Kidney glomerular epithelial cell (primary cell): ENCODE results near the gene ZNF529.

Experiments used
- DNase-seq: peaks from one replicate; lab custom pipeline; 2025; lab: John Stamatoyannopoulos, UW

ZNF529 gene

GRCh38 chr19:36508325-36508724 lies 64.8 kb downstream of the ZNF529 start:
- DNase-seq: no peak

GRCh38 chr19:36501973-36502372 lies 71.1 kb downstream of the ZNF529 start:
- DNase-seq: no peak

- no peak for DNase-seq
Observed at GRCh38 chr19:36497001-36497400, 76.1 kb downstream of the ZNF529 start.
